GM21619 (cell line): ENCODE data around the gene ATF1.

Experiments
- ATAC-seq: cut with Tn5 transposase; IDR thresholded peaks from one replicate; pipeline ENCODE4 v1.9.1; 2021; ENCODE audit not compliant: unreplicated experiment

ATF1 gene

GRCh38 chr12:50763639-50764285 is at the start of gene ATF1:
Gene ATF1, plus strand, starts transcription at chr12:50764101. Its CDS starts 16,045 bp downstream, at chr12:50780146.
- ATAC-seq = peak; percentile 67

GRCh38 chr12:50715174-50715573 is 48.7 kb upstream of the ATF1 start:
- no peak for ATAC-seq

GRCh38 chr12:50718760-50719159 is 45.1 kb upstream of the ATF1 start:
- no peak for ATAC-seq

GRCh38 chr12:50720085-50720484 is 43.8 kb upstream of the ATF1 start:
- no peak for ATAC-seq

- no peak for ATAC-seq
These were observed 43.4 kb upstream of the ATF1 start for GRCh38 chr12:50720501-50720900.

- ATAC-seq = no peak
These were observed 40.0 kb upstream of the ATF1 start for GRCh38 chr12:50723865-50724264.

GRCh38 chr12:50725011-50725942 is 38.6 kb upstream of the ATF1 start:
- ATAC-seq = no peak

GRCh38 chr12:50727466-50727865 is 36.4 kb upstream of the ATF1 start:
- no peak for ATAC-seq

GRCh38 chr12:50728417-50728816 is 35.5 kb upstream of the ATF1 start:
- no peak for ATAC-seq

GRCh38 chr12:50728841-50729240 is 35.1 kb upstream of the ATF1 start:
- ATAC-seq = no peak

GRCh38 chr12:50732591-50732990 is 31.3 kb upstream of the ATF1 start:
- ATAC-seq = no peak

- no peak for ATAC-seq
These were observed 30.2 kb upstream of the ATF1 start for GRCh38 chr12:50733706-50734105.

- ATAC-seq = no peak
These were observed 29.3 kb upstream of the ATF1 start for GRCh38 chr12:50734409-50735263.

- no peak for ATAC-seq
These were observed 24.3 kb upstream of the ATF1 start for GRCh38 chr12:50739611-50740010.

- ATAC-seq = no peak
These were observed 23.6 kb upstream of the ATF1 start for GRCh38 chr12:50740307-50740706.

- no peak for ATAC-seq
These were observed 21.1 kb upstream of the ATF1 start for GRCh38 chr12:50742776-50743175.

GRCh38 chr12:50745861-50746260 is 18.0 kb upstream of the ATF1 start:
- ATAC-seq = no peak

GRCh38 chr12:50746431-50746830 is 17.5 kb upstream of the ATF1 start:
- no peak for ATAC-seq

GRCh38 chr12:50747817-50748216 is 16.1 kb upstream of the ATF1 start:
- no peak for ATAC-seq

GRCh38 chr12:50749459-50749882 is 14.4 kb upstream of the ATF1 start:
- ATAC-seq = no peak

- ATAC-seq = no peak
These were observed 13.5 kb upstream of the ATF1 start for GRCh38 chr12:50750366-50750765.
